Measurements from ENCODE around the gene MPL. TPM values are rescaled to one million over a fixed set of nuclear protein-coding genes. Genes with fewer than 3 reads are reported as not detected.

Gene MPL
- total RNA-seq, 6 donors from 2014 or later = 0.24 to 6.3 (median 0.74) TPM

DNA sequence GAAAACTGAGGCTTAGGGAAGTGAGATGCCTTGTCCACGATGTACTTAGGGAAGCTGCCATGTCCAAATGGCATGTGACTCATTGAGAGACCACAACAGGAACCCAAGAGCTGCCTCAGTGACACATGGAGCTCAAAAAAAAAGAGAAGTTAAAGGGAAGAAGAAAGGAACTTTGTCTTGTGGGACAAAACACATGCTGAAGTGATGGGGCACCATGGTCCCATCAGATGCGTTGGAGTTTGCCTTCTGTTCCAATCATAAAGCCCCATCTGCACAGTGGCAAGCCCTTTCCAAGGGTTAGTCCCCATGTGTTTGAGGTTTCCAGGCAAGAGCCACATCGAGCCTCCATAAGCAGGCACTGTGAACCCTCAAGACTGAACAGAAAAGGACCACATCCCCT, 44.0 kb downstream of the MPL start:
- WGBS, 2 donors = 74 to 77% methylated on average over 3 of the region's 3 CpGs
- Histone ChIP-seq H3K4me1 (peaks cover 0 to 12% (median 7%) of the 10 kb centered on the region in 4 donors), H3K9me3 (no peaks in the 10 kb centered on the region), H3K36me3 (peaks cover 20 to 64% (median 43%) of the 10 kb centered on the region in 4 donors), H3K27me3 (no peaks in the 10 kb centered on the region), H3K27ac (peak overlapping the region in 2 of 4 donors; percentile 49 to 58), H3K4me3 (no peak overlapping the region)
- peak in 1 of 2 donors; percentile 57 for DNase-seq
- ATAC-seq (ENCODE audit: low FRiP score in 2 of 2) = peak in 1 of 2 donors; percentile 79
- TF ChIP-seq POLR2AphosphoS5 (IDR thresholded peaks at IDR 0.05) = no peak
- no peak for TF ChIP-seq EP300 (IDR thresholded peaks at IDR 0.05)
- no peak for TF ChIP-seq POLR2A (IDR thresholded peaks at IDR 0.05)
- no peak for TF ChIP-seq CTCF (IDR thresholded peaks at IDR 0.05)

- peaks cover 0 to 12% (median 5%) of the 10 kb centered on the region in 4 donors for H3K4me1 ChIP-seq
- no peaks in the 10 kb centered on the region for H3K27me3 ChIP-seq
- no peak for DNase-seq
- WGBS, 2 donors = 60 to 64% methylated on average over 6 of the region's 6 CpGs
- no peaks in the 10 kb centered on the region for H3K9me3 ChIP-seq
- TF ChIP-seq POLR2AphosphoS5 (IDR thresholded peaks at IDR 0.05) = no peak
- no peak for TF ChIP-seq CTCF (IDR thresholded peaks at IDR 0.05)
- TF ChIP-seq POLR2A (IDR thresholded peaks at IDR 0.05) = no peak
- TF ChIP-seq EP300 (IDR thresholded peaks at IDR 0.05) = no peak
- H3K27ac ChIP-seq = peak overlapping the region in 3 of 4 donors; percentile 37 to 58 (median 49)
- no peak overlapping the region for H3K4me3 ChIP-seq
- ATAC-seq (ENCODE audit: low FRiP score in 2 of 2) = no peak
- peaks cover 20 to 70% (median 48%) of the 10 kb centered on the region in 4 donors for H3K36me3 ChIP-seq
Measured at GRCh38 chr1:43382027-43382779, 44.6 kb downstream of the MPL start.

DNA sequence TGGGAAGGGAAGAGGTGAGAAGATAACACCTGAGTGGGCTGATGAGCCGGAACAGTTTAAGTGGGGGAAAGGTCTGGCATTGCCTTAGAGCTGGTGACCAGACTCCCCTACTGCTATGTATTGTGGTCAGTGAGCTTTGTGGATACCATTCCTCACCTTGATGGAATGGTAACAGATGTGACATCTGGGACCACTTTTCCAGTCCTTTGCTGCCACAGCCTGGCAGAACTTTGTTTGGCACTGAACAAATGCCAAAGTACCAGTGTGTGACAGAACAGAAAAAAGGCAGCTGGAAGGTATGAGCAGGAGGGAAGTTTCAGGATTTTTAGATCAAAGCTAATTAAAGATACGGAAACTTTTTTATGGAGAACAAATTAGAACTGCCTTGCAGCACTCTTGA, 45.8 kb downstream of the MPL start:
- DNase-seq (no peak), ATAC-seq (ENCODE audit: low FRiP score in 2 of 2) (no peak)
- Histone ChIP-seq H3K27me3 (no peaks in the 10 kb centered on the region), H3K27ac (no peak overlapping the region), H3K9me3 (no peaks in the 10 kb centered on the region), H3K4me3 (no peak overlapping the region), H3K4me1 (peaks cover 8 to 20% (median 15%) of the 10 kb centered on the region in 4 donors), H3K36me3 (peaks cover 20 to 78% (median 48%) of the 10 kb centered on the region in 4 donors)
- WGBS, 2 donors = 89 to 92% methylated on average over 2 of the region's 2 CpGs
- TF ChIP-seq POLR2AphosphoS5 (IDR thresholded peaks at IDR 0.05) (no peak), CTCF (IDR thresholded peaks at IDR 0.05) (peak in 2 of 6 experiments; percentile 12 to 13)

- no peak for ATAC-seq (ENCODE audit: low FRiP score in 2 of 2)
- H3K27me3 ChIP-seq = no peaks in the 10 kb centered on the region
- no peaks in the 10 kb centered on the region for H3K9me3 ChIP-seq
- H3K36me3 ChIP-seq = peaks cover 20 to 63% (median 48%) of the 10 kb centered on the region in 4 donors
- H3K4me3 ChIP-seq = no peak overlapping the region
- peaks cover 23 to 39% (median 32%) of the 10 kb centered on the region in 4 donors for H3K4me1 ChIP-seq
- 93 to 97% methylated on average over 6 of the region's 6 CpGs for WGBS, 2 donors
- TF ChIP-seq POLR2AphosphoS5 (IDR thresholded peaks at IDR 0.05) (no peak), EP300 (IDR thresholded peaks at IDR 0.05) (no peak), CTCF (IDR thresholded peaks at IDR 0.05) (no peak)
- no peak overlapping the region for H3K27ac ChIP-seq
- DNase-seq = no peak
Measured at GRCh38 chr1:43386676-43387075, 49.1 kb downstream of the MPL start.

Data from upper lobe of left lung (tissue), 6 donors.